GM12878 (cell line): ENCODE measurements around the gene RBKS. TPM values are rescaled to one million over a fixed set of nuclear protein-coding genes. Genes with fewer than 3 reads are reported as not detected.

Experiments used
- ATAC-seq: fragments of 200-7000 bp; cut with Tn5 transposase; 3 replicates; pipeline ENCODE4 v1.9.1; 2020; ENCODE audit warnings: mild to moderate bottlenecking, moderate library complexity
- BruUV-seq: library from RNA; stranded (reverse); fragments of 400-500 nt; replicated peaks from 2 replicates; lab custom pipeline; 2021; lab: Mats Ljungman, UMichigan
- CTCF ChIA-PET: fragments of 300-600 bp; sonication (Branson Sonifier 250); formaldehyde crosslinking; extraction: SDS; loops from one replicate; lab custom pipeline; 2021; ENCODE audit warnings: inconsistent platforms; lab: Yijun Ruan, JAX
- POLR2A ChIA-PET: fragments of 350-600 bp; formaldehyde crosslinking; extraction: SDS; loops from one replicate; lab custom pipeline; 2021; ENCODE audit warnings: inconsistent platforms; lab: Charles Lee
- RAD21 ChIA-PET: fragments of 300-600 bp; sonication (Branson Sonifier 250); formaldehyde crosslinking; loops from one replicate; lab custom pipeline; 2023; ENCODE audit warnings: antibody characterized with exemption; ENCODE audit not compliant: unreplicated experiment; lab: Charles Lee
- SMC1A ChIA-PET: fragments of 300-600 bp; sonication (Branson Sonifier 250); formaldehyde crosslinking; loops from one replicate; lab custom pipeline; 2023; ENCODE audit not compliant: unreplicated experiment, uncharacterized antibody; lab: Charles Lee
- DNase-seq: peaks from one replicate; pipeline ENCODE4 v3.0.0-alpha.2; 2011; ENCODE audit warnings: low read depth, low spot score
- FAIRE-seq: peaks from 3 replicates; lab custom pipeline; 2011; peaks lifted over from hg19 to GRCh38; lab: Jason Lieb, UNC
- H2AFZ ChIP-seq: 2 replicates; pipeline ENCODE4 v1.6.0; 2011; ENCODE audit warnings: low read depth, low read length, control low read depth; ENCODE audit not compliant: control insufficient read depth
- H3K27ac ChIP-seq: 2 replicates; pipeline ENCODE4 v1.5.1; 2011; ENCODE audit warnings: control low read depth; ENCODE audit not compliant: control insufficient read depth, insufficient read depth
- H3K27me3 ChIP-seq, 2 experiments: replicated peaks in 1 of 2; 2 replicates each; pipeline versions ENCODE4 v1.6.0 to v1.6.1; 2011; ENCODE audit warnings: low read length in 1 of 2; ENCODE audit not compliant: control insufficient read depth in 2 of 2, insufficient read depth in 2 of 2
- H3K36me3 ChIP-seq, 2 experiments: 2 replicates each; pipeline ENCODE4 v1.5.1; 2011; ENCODE audit warnings: low read length in 1 of 2; ENCODE audit not compliant: control insufficient read depth in 2 of 2, insufficient read depth in 2 of 2
- H3K4me1 ChIP-seq: 2 replicates; pipeline ENCODE4 v1.6.1; 2011; ENCODE audit warnings: mild to moderate bottlenecking, low read length, moderate library complexity, mixed read lengths; ENCODE audit not compliant: control insufficient read depth, insufficient read depth
- H3K4me2 ChIP-seq: 2 replicates; pipeline ENCODE4 v1.6.0; 2011; ENCODE audit warnings: control low read depth; ENCODE audit not compliant: control insufficient read depth, insufficient read depth
- H3K4me3 ChIP-seq: fragments of 200-600 bp; sonication (generic); 2 replicates; pipeline ENCODE4 v1.5.1; 2016
- H3K79me2 ChIP-seq: 2 replicates; pipeline ENCODE4 v1.6.0; 2011; ENCODE audit warnings: low read length; ENCODE audit not compliant: control insufficient read depth, insufficient read depth
- H3K9ac ChIP-seq: 2 replicates; pipeline ENCODE4 v1.8.0; 2011; ENCODE audit warnings: low read length, control low read depth, mixed read lengths; ENCODE audit not compliant: control insufficient read depth, insufficient read depth
- H3K9me3 ChIP-seq: replicated peaks from 3 replicates; pipeline ENCODE4 v1.5.1; 2011; ENCODE audit warnings: mild to moderate bottlenecking, low read length; ENCODE audit not compliant: control insufficient read depth, insufficient read depth
- H4K20me1 ChIP-seq: 2 replicates; pipeline ENCODE4 v1.6.0; 2011; ENCODE audit not compliant: control insufficient read depth, insufficient read depth
- E2F4 ChIP-seq: IDR thresholded peaks from 2 replicates; pipeline ENCODE4 v1.6.1; 2012; ENCODE audit warnings: low read depth, low read length, improper control_type of control experiment
- ESRRA ChIP-seq: IDR thresholded peaks from 2 replicates; pipeline ENCODE4 v1.6.1; 2012; ENCODE audit warnings: mild to moderate bottlenecking, low read length, improper control_type of control experiment
- FOXK2 ChIP-seq: fragments of 450-650 bp; IDR thresholded peaks from 2 replicates; pipeline ENCODE4 v1.6.1; 2017; ENCODE audit warnings: mild to moderate bottlenecking, moderate library complexity
- GABPA ChIP-seq: IDR thresholded peaks from 2 replicates; pipeline ENCODE4 v1.6.1; 2014; ENCODE audit warnings: antibody characterized with exemption, low read depth, mild to moderate bottlenecking, inconsistent platforms
- MTA2 ChIP-seq: fragments of 450-650 bp; IDR thresholded peaks from 2 replicates; pipeline ENCODE4 v1.6.1; 2016; ENCODE audit warnings: low read depth, mild to moderate bottlenecking, moderate library complexity
- NR2F1 ChIP-seq: fragments of 450-650 bp; conservative IDR thresholded peaks from 2 replicates; pipeline ENCODE4 v1.6.1; 2017; ENCODE audit warnings: mild to moderate bottlenecking
- PAX5 ChIP-seq: IDR thresholded peaks from 2 replicates; pipeline ENCODE4 v1.6.1; 2011; ENCODE audit warnings: low read depth, low read length, borderline replicate concordance
- RCOR1 ChIP-seq: conservative IDR thresholded peaks from 2 replicates; pipeline ENCODE4 v1.6.1; 2012; ENCODE audit warnings: low read depth, low read length, improper control_type of control experiment
- SMARCA5 ChIP-seq: fragments of 450-650 bp; IDR thresholded peaks from 2 replicates; pipeline ENCODE4 v1.6.1; 2017; ENCODE audit warnings: mild to moderate bottlenecking
- SPI1 ChIP-seq: IDR thresholded peaks from 2 replicates; pipeline ENCODE4 v1.6.1; 2011; ENCODE audit warnings: low read depth, mild to moderate bottlenecking, low read length, moderate library complexity, borderline replicate concordance; ENCODE audit not compliant: insufficient read depth
- TCF3 ChIP-seq: IDR thresholded peaks from 2 replicates; pipeline ENCODE4 v1.6.1; 2012; ENCODE audit warnings: low read depth, mild to moderate bottlenecking, low read length, borderline replicate concordance; ENCODE audit not compliant: insufficient read depth
- WGBS: methylation state at CpG from one replicate; pipeline ENCODE4 v1.1.6; 2016; ENCODE audit warnings: low lambda C conversion rate; ENCODE audit not compliant: insufficient replicate concordance, insufficient coverage; ENCODE audit errors: missing lambda C conversion rate; 5-methylcytosine and 5-hydroxymethylcytosine counted together
- in situ Hi-C: fragments of 300-500 bp; cut with MboI; formaldehyde crosslinking; loops from 9 replicates; pipeline ENCODE4 v1.14.3; 2018; ENCODE audit warnings: mixed read lengths
- intact Hi-C: fragments of 100-400 bp; cut with micrococcal nuclease; formaldehyde crosslinking; loops from one replicate; pipeline ENCODE4 v1.14.2; 2022; ENCODE audit not compliant: unreplicated experiment
- polyA plus RNA-seq, 11 experiments: library from polyadenylated mRNA; depleted of rRNA in 4 of 11; unstranded in 6 of 11; stranded (reverse) in 5 of 11; fragments of >200 nt; fragmentation: Nextera tagmentation in 4 of 11; fragmentation: Illumina TruSeq in 1 of 11; extraction: Ambion mirVana in 4 of 11; extraction: Trizol in 1 of 11; gene quantifications; 1 replicate in 1 of 11; 2 replicates in 10 of 11; pipeline versions ENCODE4 v1.2.1 to v1.2.3, GENCODE V29; 2011 to 2016; ENCODE audit warnings: inconsistent platforms in 2 of 11, missing spikeins in 2 of 11, low read depth in 1 of 11
- total RNA-seq, 4 experiments: library from RNA; depleted of rRNA in 3 of 4; stranded (reverse); fragments of >200 nt in 3 of 4; fragmentation: Illumina TruSeq in 1 of 4; extraction: Trizol in 1 of 4; gene quantifications; 2 replicates each; pipeline versions ENCODE4 v1.2.1 to v1.2.3, GENCODE V29; 2013 to 2021

Gene RBKS
- total and polyA plus RNA-seq, 10 of the 15 experiments (the other 5 are each of a cell fraction or from before 2014, with no cell fraction given) = 0.39 to 1.8 (median 1.0) TPM

DNA sequence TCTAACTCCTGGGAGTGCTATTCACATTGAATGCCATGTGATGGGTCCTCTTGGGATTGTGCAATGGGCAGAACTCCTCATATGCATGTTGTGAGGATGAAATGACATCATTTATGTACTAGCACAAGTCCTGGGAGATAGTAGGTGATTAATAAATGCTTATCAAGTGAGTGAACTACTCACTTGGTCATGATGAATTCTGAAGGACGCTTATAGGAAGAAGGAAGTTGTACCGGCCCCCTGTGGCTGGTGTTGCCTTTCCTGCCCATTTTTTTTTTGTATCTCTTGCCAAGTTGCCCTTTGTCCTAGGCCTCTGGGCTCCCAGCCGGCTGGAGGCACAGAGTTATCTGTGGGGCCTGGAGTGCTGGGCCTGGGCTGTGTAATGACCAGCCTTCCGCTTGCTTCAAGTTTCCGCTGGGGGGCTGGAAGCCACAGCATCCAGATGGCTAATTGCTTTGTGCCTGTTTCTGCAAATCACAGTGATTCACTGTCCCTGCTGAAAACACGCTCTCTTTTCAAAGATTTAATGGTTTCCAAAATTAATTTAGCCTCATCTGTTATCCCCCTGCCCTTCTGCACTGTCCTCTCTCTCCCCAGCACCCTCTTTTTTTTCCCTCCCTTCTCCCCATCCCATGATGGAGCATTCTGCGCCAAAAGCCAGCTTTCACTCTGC, 152.4 kb downstream of the RBKS start:
- Histone ChIP-seq H3K79me2 (no peaks in the 10 kb centered on the region), H3K4me1 (no peaks in the 10 kb centered on the region), H3K4me3 (no peak overlapping the region), H4K20me1 (no peaks in the 10 kb centered on the region), H3K36me3 (no peaks in the 10 kb centered on the region), H3K27ac (no peak overlapping the region), H3K9me3 (no peaks in the 10 kb centered on the region; the same call in 2 of the 3 replicates), H3K9ac (no peak overlapping the region), H2AFZ (no peak overlapping the region), H3K4me2 (no peak overlapping the region), H3K27me3 (peaks cover 2 to 11% of the 10 kb centered on the region in 2 experiments)
- intact Hi-C loops = no loop called here
- ChIA-PET CTCF (interaction anchor here (2.4 kb wide), 1 partner anchor 14 kb away, joined by 7 read pairs; no protein-coding TSS in a partner anchor), SMC1A (no interaction called here), RAD21 (no interaction called here), POLR2A (no interaction called here)
- TF ChIP-seq RCOR1 = no peak
- no peak for TF ChIP-seq E2F4
- TF ChIP-seq SPI1 = no peak
- TF ChIP-seq FOXK2 = no peak
- TF ChIP-seq PAX5 = no peak
- no peak for TF ChIP-seq TCF3
- no peak for TF ChIP-seq NR2F1
- TF ChIP-seq GABPA = no peak
- no peak for TF ChIP-seq ESRRA
- no peak for TF ChIP-seq MTA2
- no peak for TF ChIP-seq SMARCA5
- ATAC-seq (no peak), DNase-seq (no peak), FAIRE-seq (no peak)
- 35% methylated on average over 7 of the region's 7 CpGs for WGBS
- in situ Hi-C loops = no loop called here
- BruUV-seq = no TSS peak
